Measurements from ENCODE around the gene UROD. TPM values are rescaled to one million over a fixed set of nuclear protein-coding genes. Genes with fewer than 3 reads are reported as not detected.
"Not testable (repeated sequence)": the region's sequence is repeated elsewhere in the genome, so short reads cannot be mapped to it uniquely, and the experiment has no call there.

UROD gene
- total RNA-seq, 1 donor from 2014 or later: 96.1 TPM

- no peak for FAIRE-seq
Measured at GRCh38 chr1:45051005-45051772, 39.1 kb downstream of the UROD start.

DNA sequence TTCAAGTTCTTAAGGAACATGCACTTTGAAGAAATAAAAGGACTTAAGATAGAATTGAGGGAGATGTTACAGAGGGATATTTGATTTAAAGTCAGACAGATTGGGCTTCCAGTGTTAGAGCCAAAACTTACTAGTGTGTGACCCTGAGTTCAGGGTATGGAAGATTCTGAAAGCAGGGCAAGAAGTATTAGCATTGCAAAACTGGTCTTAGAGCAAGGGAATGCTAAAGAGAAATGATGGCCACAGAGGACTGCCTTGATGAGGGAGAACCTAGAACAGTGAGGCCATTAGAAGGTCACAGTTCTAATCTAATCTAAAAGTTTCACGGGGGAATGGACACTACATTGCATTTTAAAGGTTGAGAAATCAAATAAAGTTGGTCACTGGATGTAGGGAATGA lies 45.5 kb downstream of the UROD start:
- no peak overlapping the region for H3K4me2 ChIP-seq (ENCODE audit: low read length)
- Mint-ChIP-seq H3K27ac (ENCODE audit: unreplicated experiment) (no peak overlapping the region), H3K9me3 (ENCODE audit: unreplicated experiment) (no peaks in the 10 kb centered on the region), H3K4me3 (ENCODE audit: unreplicated experiment) (no peak overlapping the region), H3K36me3 (ENCODE audit: low read depth, unreplicated experiment) (no peaks in the 10 kb centered on the region), H3K27me3 (ENCODE audit: low read depth, unreplicated experiment) (peaks cover 1% of the 10 kb centered on the region), H3K4me1 (ENCODE audit: low read depth, unreplicated experiment) (no peaks in the 10 kb centered on the region)
- H3K4me1 ChIP-seq (ENCODE audit: insufficient read depth, low read length): no peaks in the 10 kb centered on the region
- no peak overlapping the region for H3K9ac ChIP-seq (ENCODE audit: low read length)
- no peaks in the 10 kb centered on the region for H3K79me2 ChIP-seq (ENCODE audit: insufficient read depth, low read length)
- H3K4me3 ChIP-seq (ENCODE audit: insufficient read depth, low read depth, low read length): no peak overlapping the region
- FAIRE-seq (no peak), DNase-seq (ENCODE audit: low read depth) (no peak)
- no peaks in the 10 kb centered on the region for H3K9me3 ChIP-seq (ENCODE audit: insufficient read depth, low read depth, low read length)
- no peaks in the 10 kb centered on the region for H3K36me3 ChIP-seq (ENCODE audit: insufficient read depth, low read length)
- no peaks in the 10 kb centered on the region for H4K20me1 ChIP-seq (ENCODE audit: insufficient read depth, low read length)
- TF ChIP-seq EZH2 (IDR thresholded peaks at IDR 0.05; ENCODE audit: insufficient read depth, low read length) (no peak), CTCF (IDR thresholded peaks at IDR 0.05; ENCODE audit: insufficient read depth, low read depth, low read length) (no peak)
- H3K27ac ChIP-seq (ENCODE audit: low read depth, low read length): no peak overlapping the region
- no peaks in the 10 kb centered on the region for H3K27me3 ChIP-seq (ENCODE audit: insufficient read depth, low read length)
- H2AFZ ChIP-seq (ENCODE audit: low read depth, low read length): no peak overlapping the region

More at GRCh38 chr1:45051005-45051772, 39.1 kb downstream of the UROD start:
- TF ChIP-seq CTCF (IDR thresholded peaks at IDR 0.05; ENCODE audit: insufficient read depth, low read depth, low read length) (no peak), EZH2 (IDR thresholded peaks at IDR 0.05; ENCODE audit: insufficient read depth, low read length) (no peak)
- H4K20me1 ChIP-seq (ENCODE audit: insufficient read depth, low read length): no peaks in the 10 kb centered on the region
- no peaks in the 10 kb centered on the region for H3K36me3 Mint-ChIP-seq (ENCODE audit: low read depth, unreplicated experiment)
- no peak overlapping the region for H3K4me3 Mint-ChIP-seq (ENCODE audit: unreplicated experiment)
- H3K9me3 Mint-ChIP-seq (ENCODE audit: unreplicated experiment): no peaks in the 10 kb centered on the region
- H3K4me1 ChIP-seq (ENCODE audit: insufficient read depth, low read length): no peaks in the 10 kb centered on the region
- DNase-seq (ENCODE audit: low read depth): no peak
- H3K4me1 Mint-ChIP-seq (ENCODE audit: low read depth, unreplicated experiment): no peaks in the 10 kb centered on the region
- H3K4me3 ChIP-seq (ENCODE audit: insufficient read depth, low read depth, low read length): no peak overlapping the region
- no peaks in the 10 kb centered on the region for H3K79me2 ChIP-seq (ENCODE audit: insufficient read depth, low read length)
- no peak overlapping the region for H3K9ac ChIP-seq (ENCODE audit: low read length)
- no peak overlapping the region for H3K27ac ChIP-seq (ENCODE audit: low read depth, low read length)
- H3K27ac Mint-ChIP-seq (ENCODE audit: unreplicated experiment): no peak overlapping the region
- no peaks in the 10 kb centered on the region for H3K27me3 ChIP-seq (ENCODE audit: insufficient read depth, low read length)
- H3K9me3 ChIP-seq (ENCODE audit: insufficient read depth, low read depth, low read length): no peaks in the 10 kb centered on the region
- no peak overlapping the region for H2AFZ ChIP-seq (ENCODE audit: low read depth, low read length)
- no peak overlapping the region for H3K4me2 ChIP-seq (ENCODE audit: low read length)
- H3K36me3 ChIP-seq (ENCODE audit: insufficient read depth, low read length): no peaks in the 10 kb centered on the region
- H3K27me3 Mint-ChIP-seq (ENCODE audit: low read depth, unreplicated experiment): no peaks in the 10 kb centered on the region

- Histone ChIP-seq H3K4me1 (ENCODE audit: insufficient read depth, low read length) (no peaks in the 10 kb centered on the region), H2AFZ (ENCODE audit: low read depth, low read length) (no peak overlapping the region), H3K79me2 (ENCODE audit: insufficient read depth, low read length) (no peaks in the 10 kb centered on the region), H3K9ac (ENCODE audit: low read length) (no peak overlapping the region), H3K9me3 (ENCODE audit: insufficient read depth, low read depth, low read length) (no peaks in the 10 kb centered on the region), H3K36me3 (ENCODE audit: insufficient read depth, low read length) (no peaks in the 10 kb centered on the region), H4K20me1 (ENCODE audit: insufficient read depth, low read length) (no peaks in the 10 kb centered on the region), H3K27ac (ENCODE audit: low read depth, low read length) (no peak overlapping the region), H3K4me2 (ENCODE audit: low read length) (no peak overlapping the region), H3K27me3 (ENCODE audit: insufficient read depth, low read length) (no peaks in the 10 kb centered on the region), H3K4me3 (ENCODE audit: insufficient read depth, low read depth, low read length) (no peak overlapping the region)
- Mint-ChIP-seq H3K9me3 (ENCODE audit: unreplicated experiment) (no peaks in the 10 kb centered on the region), H3K27ac (ENCODE audit: unreplicated experiment) (no peak overlapping the region), H3K4me3 (ENCODE audit: unreplicated experiment) (no peak overlapping the region), H3K36me3 (ENCODE audit: low read depth, unreplicated experiment) (no peaks in the 10 kb centered on the region), H3K27me3 (ENCODE audit: low read depth, unreplicated experiment) (peaks cover 1% of the 10 kb centered on the region), H3K4me1 (ENCODE audit: low read depth, unreplicated experiment) (no peaks in the 10 kb centered on the region)
- no peak for TF ChIP-seq CTCF (IDR thresholded peaks at IDR 0.05; ENCODE audit: insufficient read depth, low read depth, low read length)
- no peak for TF ChIP-seq EZH2 (IDR thresholded peaks at IDR 0.05; ENCODE audit: insufficient read depth, low read length)
- FAIRE-seq: no peak
- DNase-seq (ENCODE audit: low read depth): no peak
Measured at GRCh38 chr1:45059829-45060228, 47.8 kb downstream of the UROD start.

DNA sequence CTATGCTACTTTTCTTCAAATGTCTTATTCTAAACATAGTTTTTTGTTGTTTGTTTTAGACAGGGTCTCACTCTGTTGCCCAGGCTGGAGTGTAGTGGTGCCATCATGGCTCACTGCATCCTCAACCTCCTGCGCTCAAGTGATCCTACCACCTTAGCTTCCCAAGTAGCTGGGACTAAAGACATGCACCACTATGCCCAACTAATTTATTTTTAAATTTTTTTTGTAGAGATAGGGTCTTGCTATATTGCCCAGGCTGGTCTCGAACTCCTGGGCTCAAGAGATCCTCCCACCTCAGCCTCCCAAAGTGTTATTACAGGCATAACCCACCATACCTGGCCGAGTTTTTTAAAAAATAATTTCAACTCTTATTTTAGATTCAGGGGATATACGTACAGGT lies 50.4 kb downstream of the UROD start:
- not testable (repeated sequence) for H3K4me3 ChIP-seq (ENCODE audit: insufficient read depth, low read depth, low read length); H3K9me3 Mint-ChIP-seq (ENCODE audit: unreplicated experiment); H3K9ac ChIP-seq (ENCODE audit: low read length); H3K9me3 ChIP-seq (ENCODE audit: insufficient read depth, low read depth, low read length); H4K20me1 ChIP-seq (ENCODE audit: insufficient read depth, low read length); H3K27ac Mint-ChIP-seq (ENCODE audit: unreplicated experiment); H3K4me2 ChIP-seq (ENCODE audit: low read length); H3K4me3 Mint-ChIP-seq (ENCODE audit: unreplicated experiment); H3K79me2 ChIP-seq (ENCODE audit: insufficient read depth, low read length); H3K36me3 ChIP-seq (ENCODE audit: insufficient read depth, low read length); H3K27me3 Mint-ChIP-seq (ENCODE audit: low read depth, unreplicated experiment); DNase-seq (ENCODE audit: low read depth); H2AFZ ChIP-seq (ENCODE audit: low read depth, low read length); FAIRE-seq; H3K27me3 ChIP-seq (ENCODE audit: insufficient read depth, low read length); H3K4me1 ChIP-seq (ENCODE audit: insufficient read depth, low read length); H3K36me3 Mint-ChIP-seq (ENCODE audit: low read depth, unreplicated experiment); H3K27ac ChIP-seq (ENCODE audit: low read depth, low read length); H3K4me1 Mint-ChIP-seq (ENCODE audit: low read depth, unreplicated experiment)
